WTC11 (cell line): Measurements from ENCODE around the gene EGFR. TPM values are rescaled to one million over a fixed set of nuclear protein-coding genes. Genes with fewer than 3 reads are reported as not detected.

Source experiments
- ATAC-seq: fragments of 200-7000 bp; cut with Tn5 transposase; 2 replicates; pipeline ENCODE4 v1.10.0; 2021; ENCODE audit warnings: mild to moderate bottlenecking, moderate library complexity
- CTCF ChIA-PET: fragments of 300-600 bp; sonication (Branson Sonifier 250); formaldehyde crosslinking; loops from one replicate; lab custom pipeline; 2021; ENCODE audit warnings: antibody characterized with exemption; lab: Charles Lee
- POLR2A ChIA-PET: fragments of 350-600 bp; sonication (Branson Sonifier 250); formaldehyde crosslinking; loops from one replicate; lab custom pipeline; 2021; ENCODE audit warnings: antibody characterized with exemption; lab: Charles Lee
- DNase-seq: peaks from one replicate; pipeline ENCODE4 v3.0.0; 2021; ENCODE audit warnings: low spot score
- H3K27ac Mint-ChIP-seq: 2 replicates; pipeline ENCODE4 v1.8.0; 2021; ENCODE audit warnings: mixed read lengths
- H3K27me3 Mint-ChIP-seq: 2 replicates; pipeline ENCODE4 v1.8.0; 2021; ENCODE audit warnings: low read depth, mild to moderate bottlenecking, moderate library complexity, mixed read lengths
- H3K36me3 Mint-ChIP-seq: 2 replicates; pipeline ENCODE4 v1.8.0; 2021; ENCODE audit warnings: mixed read lengths
- H3K4me1 Mint-ChIP-seq: 2 replicates; pipeline ENCODE4 v1.8.0; 2022; ENCODE audit warnings: mixed read lengths
- H3K4me3 Mint-ChIP-seq: 2 replicates; pipeline ENCODE4 v1.8.0; 2021; ENCODE audit warnings: mild to moderate bottlenecking, moderate library complexity, mixed read lengths
- H3K9me3 Mint-ChIP-seq: 2 replicates; pipeline ENCODE4 v1.8.0; 2021; ENCODE audit warnings: mixed read lengths
- ATF1 ChIP-seq: sonication (generic); formaldehyde crosslinking; IDR thresholded peaks from 2 replicates; pipeline ENCODE4 v1.8.1; 2023; ENCODE audit warnings: mild to moderate bottlenecking, moderate library complexity, missing genetic modification reagents
- ELF4 ChIP-seq: sonication (generic); formaldehyde crosslinking; IDR thresholded peaks from 2 replicates; pipeline ENCODE4 v1.8.1; 2022; ENCODE audit warnings: low read depth, mild to moderate bottlenecking, moderate library complexity, missing genetic modification reagents
- EMX1 ChIP-seq: fragments of 250-450 bp; sonication (Bioruptor Pico); IDR thresholded peaks from 2 replicates; pipeline ENCODE4 v1.8.0; 2021; ENCODE audit warnings: mild to moderate bottlenecking
- ESRRA ChIP-seq: sonication (generic); formaldehyde crosslinking; IDR thresholded peaks from 2 replicates; pipeline ENCODE4 v1.8.1; 2022; ENCODE audit warnings: mild to moderate bottlenecking, missing genetic modification reagents, borderline replicate concordance
- ETV6 ChIP-seq: sonication (generic); formaldehyde crosslinking; IDR thresholded peaks from 2 replicates; pipeline ENCODE4 v1.8.1; 2022; ENCODE audit warnings: mild to moderate bottlenecking, missing genetic modification reagents
- MXD4 ChIP-seq: fragments of 250-450 bp; sonication (Bioruptor Pico); IDR thresholded peaks from 2 replicates; pipeline ENCODE4 v1.8.0; 2021; ENCODE audit warnings: mild to moderate bottlenecking, moderate library complexity, borderline replicate concordance
- MYBL2 ChIP-seq: sonication (generic); formaldehyde crosslinking; IDR thresholded peaks from 2 replicates; pipeline ENCODE4 v1.8.1; 2023; ENCODE audit warnings: mild to moderate bottlenecking, moderate library complexity, missing genetic modification reagents
- NFE2L1 ChIP-seq: sonication (generic); formaldehyde crosslinking; IDR thresholded peaks from 2 replicates; pipeline ENCODE4 v1.8.1; 2023; ENCODE audit warnings: missing genetic modification reagents
- NR1H2 ChIP-seq: sonication (generic); formaldehyde crosslinking; IDR thresholded peaks from 2 replicates; pipeline ENCODE4 v1.9.0; 2021; ENCODE audit warnings: mild to moderate bottlenecking, moderate library complexity, missing genetic modification reagents
- NR3C1 ChIP-seq: sonication (generic); formaldehyde crosslinking; conservative IDR thresholded peaks from 2 replicates; pipeline ENCODE4 v1.8.1; 2023; ENCODE audit warnings: low read depth, mild to moderate bottlenecking, missing genetic modification reagents
- OVOL2 ChIP-seq: fragments of 250-450 bp; sonication (Bioruptor Pico); IDR thresholded peaks from 2 replicates; pipeline ENCODE4 v1.9.0; 2021; ENCODE audit warnings: mild to moderate bottlenecking, borderline replicate concordance
- TP53 ChIP-seq: sonication (generic); formaldehyde crosslinking; IDR thresholded peaks from 2 replicates; pipeline ENCODE4 v1.8.1; 2023; ENCODE audit warnings: mild to moderate bottlenecking, missing genetic modification reagents
- ZNF138 ChIP-seq: sonication (generic); formaldehyde crosslinking; conservative IDR thresholded peaks from 2 replicates; pipeline ENCODE4 v1.8.1; 2022; ENCODE audit warnings: mild to moderate bottlenecking, moderate library complexity, missing genetic modification reagents
- ZNF219 ChIP-seq: sonication (generic); formaldehyde crosslinking; IDR thresholded peaks from 2 replicates; pipeline ENCODE4 v1.8.0; 2023; ENCODE audit warnings: missing genetic modification reagents, mild to moderate bottlenecking, borderline replicate concordance
- ZNF232 ChIP-seq: sonication (generic); formaldehyde crosslinking; IDR thresholded peaks from 2 replicates; pipeline ENCODE4 v1.8.0; 2022; ENCODE audit warnings: mild to moderate bottlenecking, missing genetic modification reagents
- ZNF317 ChIP-seq: sonication (generic); formaldehyde crosslinking; IDR thresholded peaks from 2 replicates; pipeline ENCODE4 v1.8.1; 2023; ENCODE audit warnings: low read depth, mild to moderate bottlenecking, moderate library complexity, missing genetic modification reagents, borderline replicate concordance
- total RNA-seq: library from RNA; stranded (reverse); gene quantifications from 3 replicates; pipeline ENCODE4 v1.2.3, GENCODE V29; 2021
- TF ChIP-seq, protein P1 (sequence below): fragments of 250-450 bp; sonication (Bioruptor Pico); conservative IDR thresholded peaks from 2 replicates; pipeline ENCODE4 v1.9.0; 2021; ENCODE audit warnings: mild to moderate bottlenecking
- TF ChIP-seq, protein P2 (sequence below): sonication (generic); formaldehyde crosslinking; IDR thresholded peaks from 2 replicates; pipeline ENCODE4 v1.8.1; 2023; ENCODE audit warnings: mild to moderate bottlenecking, missing genetic modification reagents, moderate library complexity
- TF ChIP-seq, protein P3 (sequence below): sonication (generic); formaldehyde crosslinking; IDR thresholded peaks from 2 replicates; pipeline ENCODE4 v1.8.1; 2023; ENCODE audit warnings: mild to moderate bottlenecking, missing genetic modification reagents
- TF ChIP-seq, protein P4 (sequence below): sonication (generic); formaldehyde crosslinking; IDR thresholded peaks from 2 replicates; pipeline ENCODE4 v1.8.1; 2022; ENCODE audit warnings: low read depth, mild to moderate bottlenecking, moderate library complexity, missing genetic modification reagents, borderline replicate concordance
- TF ChIP-seq, protein P5 (sequence below): fragments of 250-450 bp; sonication (Bioruptor Pico); IDR thresholded peaks from 2 replicates; pipeline ENCODE4 v1.9.0; 2021; ENCODE audit warnings: moderate library complexity, mild to moderate bottlenecking, inconsistent platforms, borderline replicate concordance
- TF ChIP-seq, protein P6 (sequence below): fragments of 250-450 bp; sonication (Bioruptor Pico); IDR thresholded peaks from 2 replicates; pipeline ENCODE4 v1.9.0; 2021; ENCODE audit warnings: mild to moderate bottlenecking
- TF ChIP-seq, protein P7 (sequence below): fragments of 250-450 bp; sonication (Bioruptor Pico); IDR thresholded peaks from 2 replicates; pipeline ENCODE4 v1.9.0; 2021; ENCODE audit warnings: mild to moderate bottlenecking
- TF ChIP-seq, protein P8 (sequence below): sonication (generic); formaldehyde crosslinking; IDR thresholded peaks from 2 replicates; pipeline ENCODE4 v1.8.0; 2022; ENCODE audit warnings: mild to moderate bottlenecking, missing genetic modification reagents
- TF ChIP-seq, protein P9 (sequence below): sonication (generic); formaldehyde crosslinking; IDR thresholded peaks from 2 replicates; pipeline ENCODE4 v1.8.1; 2022; ENCODE audit warnings: mild to moderate bottlenecking, moderate library complexity, missing genetic modification reagents

The EGFR gene
- total RNA-seq, 1 experiment from 2014 or later, result 5.9 TPM

DNA sequence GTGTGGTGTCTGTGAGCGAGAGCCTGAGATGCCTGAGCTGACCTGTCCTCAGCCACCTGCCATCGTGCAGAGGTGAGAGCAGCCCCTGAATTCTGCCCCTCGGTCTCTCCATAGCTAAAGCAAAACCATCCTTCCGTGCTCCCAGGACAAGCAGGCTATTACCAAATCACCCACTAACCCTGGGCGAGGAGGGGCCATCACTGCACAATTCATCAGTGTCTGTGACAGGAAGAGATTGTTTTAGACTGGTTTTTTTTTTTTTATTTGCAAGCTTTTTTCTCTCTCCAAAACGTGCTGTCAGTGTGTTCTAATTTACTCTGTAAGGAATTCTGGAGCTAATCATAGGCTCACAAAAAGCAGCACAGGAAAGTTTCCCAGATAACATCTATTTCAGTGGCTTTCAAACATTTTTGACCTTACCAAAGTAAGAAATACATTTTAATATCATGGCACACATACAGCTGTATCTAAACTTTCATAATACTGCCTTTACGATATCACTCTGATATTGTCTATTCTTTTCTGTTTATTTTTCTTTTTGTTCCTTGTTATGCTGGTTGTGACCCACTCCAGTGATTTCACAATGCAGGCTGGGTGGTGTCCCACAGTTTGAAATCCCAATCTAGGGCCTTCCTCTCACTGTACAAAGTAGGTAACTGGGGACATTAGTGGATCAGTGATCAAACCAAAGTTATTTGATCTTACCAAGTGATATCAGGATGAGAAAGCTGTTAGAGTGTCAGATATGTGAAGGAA lies 62.8 kb downstream of the EGFR start (continued):
- TF ChIP-seq, protein P1, sequence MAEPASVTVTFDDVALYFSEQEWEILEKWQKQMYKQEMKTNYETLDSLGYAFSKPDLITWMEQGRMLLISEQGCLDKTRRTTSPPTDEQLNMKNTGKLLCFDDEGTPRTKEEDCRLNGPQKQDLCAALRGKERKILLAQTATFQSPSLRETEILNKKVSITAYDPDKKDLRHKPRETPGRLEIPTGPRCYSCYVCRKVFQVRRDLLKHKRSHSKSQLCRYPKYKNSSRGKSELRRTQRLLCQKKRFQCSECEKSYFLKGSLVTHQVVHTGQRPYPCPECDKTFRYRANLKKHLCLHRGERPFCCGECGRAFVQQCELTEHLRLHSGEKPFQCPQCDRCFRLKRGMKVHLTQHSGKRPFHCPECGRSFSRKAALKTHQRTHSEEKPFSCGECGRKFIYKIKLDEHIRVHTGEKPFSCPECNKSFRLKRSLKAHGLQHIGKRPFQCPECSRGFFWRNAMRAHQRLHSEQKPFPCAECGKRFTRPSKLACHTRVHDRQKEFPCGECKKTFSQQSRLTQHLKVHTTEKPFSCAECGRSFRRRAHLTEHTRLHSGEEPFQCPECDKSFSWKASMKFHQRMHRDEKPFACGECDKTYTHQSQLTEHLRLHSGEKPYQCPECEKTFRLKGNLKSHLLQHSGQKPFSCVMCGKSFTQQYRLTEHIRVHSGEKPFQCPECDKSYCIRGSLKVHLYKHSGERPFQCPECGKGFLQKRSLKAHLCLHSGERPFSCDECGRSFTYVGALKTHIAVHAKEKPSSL, result no peak
- TF ChIP-seq, protein P2, sequence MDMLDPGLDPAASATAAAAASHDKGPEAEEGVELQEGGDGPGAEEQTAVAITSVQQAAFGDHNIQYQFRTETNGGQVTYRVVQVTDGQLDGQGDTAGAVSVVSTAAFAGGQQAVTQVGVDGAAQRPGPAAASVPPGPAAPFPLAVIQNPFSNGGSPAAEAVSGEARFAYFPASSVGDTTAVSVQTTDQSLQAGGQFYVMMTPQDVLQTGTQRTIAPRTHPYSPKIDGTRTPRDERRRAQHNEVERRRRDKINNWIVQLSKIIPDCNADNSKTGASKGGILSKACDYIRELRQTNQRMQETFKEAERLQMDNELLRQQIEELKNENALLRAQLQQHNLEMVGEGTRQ (CRISPR knock-in tag), result no peak
- TF ChIP-seq ESRRA (CRISPR knock-in tag), result no peak
- TF ChIP-seq, protein P3, sequence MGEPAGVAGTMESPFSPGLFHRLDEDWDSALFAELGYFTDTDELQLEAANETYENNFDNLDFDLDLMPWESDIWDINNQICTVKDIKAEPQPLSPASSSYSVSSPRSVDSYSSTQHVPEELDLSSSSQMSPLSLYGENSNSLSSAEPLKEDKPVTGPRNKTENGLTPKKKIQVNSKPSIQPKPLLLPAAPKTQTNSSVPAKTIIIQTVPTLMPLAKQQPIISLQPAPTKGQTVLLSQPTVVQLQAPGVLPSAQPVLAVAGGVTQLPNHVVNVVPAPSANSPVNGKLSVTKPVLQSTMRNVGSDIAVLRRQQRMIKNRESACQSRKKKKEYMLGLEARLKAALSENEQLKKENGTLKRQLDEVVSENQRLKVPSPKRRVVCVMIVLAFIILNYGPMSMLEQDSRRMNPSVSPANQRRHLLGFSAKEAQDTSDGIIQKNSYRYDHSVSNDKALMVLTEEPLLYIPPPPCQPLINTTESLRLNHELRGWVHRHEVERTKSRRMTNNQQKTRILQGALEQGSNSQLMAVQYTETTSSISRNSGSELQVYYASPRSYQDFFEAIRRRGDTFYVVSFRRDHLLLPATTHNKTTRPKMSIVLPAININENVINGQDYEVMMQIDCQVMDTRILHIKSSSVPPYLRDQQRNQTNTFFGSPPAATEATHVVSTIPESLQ, result no peak
- no peak for TF ChIP-seq ELF4 (CRISPR knock-in tag)
- no peak for TF ChIP-seq MXD4 (CRISPR knock-in tag)
- TF ChIP-seq ZNF219, result no peak

DNA sequence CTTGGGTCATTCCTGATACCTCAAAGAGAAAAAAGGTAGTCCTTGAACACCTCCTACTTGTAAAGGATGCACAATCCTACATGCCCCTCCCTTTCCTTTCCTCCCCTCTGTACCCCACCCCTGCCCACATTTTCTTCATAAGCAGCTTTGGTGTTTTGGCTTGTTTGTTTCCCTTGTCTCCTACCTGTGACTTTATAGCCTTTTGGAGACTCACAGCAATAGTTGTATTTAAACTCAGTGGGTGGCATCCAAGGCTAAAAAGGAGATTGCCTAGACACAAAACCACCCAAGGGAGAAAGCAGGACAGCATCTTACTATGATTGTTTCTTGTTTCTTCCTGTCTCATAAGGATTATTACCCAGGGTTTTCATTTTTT lies 63.4 kb downstream of the EGFR start:
- Mint-ChIP-seq H3K27ac (no peak overlapping the region), H3K4me1 (peaks cover 26% of the 10 kb centered on the region), H3K27me3 (no peaks in the 10 kb centered on the region), H3K9me3 (0 out of 2 replicates have a peak, but pooled peaks cover 4% of the 10 kb centered on the region), H3K36me3 (no peaks in the 10 kb centered on the region), H3K4me3 (no peak overlapping the region)
- DNase-seq (no peak), ATAC-seq (no peak)
- ChIA-PET CTCF (no interaction called here), POLR2A (no interaction called here)
- TF ChIP-seq NR1H2 (no peak), EMX1 (CRISPR knock-in tag) (no peak), ZNF317 (CRISPR knock-in tag) (no peak), TP53 (CRISPR knock-in tag) (no peak), OVOL2 (CRISPR knock-in tag) (no peak), ATF1 (CRISPR knock-in tag) (no peak), ZNF138 (CRISPR knock-in tag) (no peak), ESRRA (CRISPR knock-in tag) (no peak), ETV6 (CRISPR knock-in tag) (no peak), NR3C1 (no peak), ZNF232 (CRISPR knock-in tag) (no peak), MYBL2 (CRISPR knock-in tag) (no peak), NFE2L1 (no peak)
- TF ChIP-seq, protein P4, sequence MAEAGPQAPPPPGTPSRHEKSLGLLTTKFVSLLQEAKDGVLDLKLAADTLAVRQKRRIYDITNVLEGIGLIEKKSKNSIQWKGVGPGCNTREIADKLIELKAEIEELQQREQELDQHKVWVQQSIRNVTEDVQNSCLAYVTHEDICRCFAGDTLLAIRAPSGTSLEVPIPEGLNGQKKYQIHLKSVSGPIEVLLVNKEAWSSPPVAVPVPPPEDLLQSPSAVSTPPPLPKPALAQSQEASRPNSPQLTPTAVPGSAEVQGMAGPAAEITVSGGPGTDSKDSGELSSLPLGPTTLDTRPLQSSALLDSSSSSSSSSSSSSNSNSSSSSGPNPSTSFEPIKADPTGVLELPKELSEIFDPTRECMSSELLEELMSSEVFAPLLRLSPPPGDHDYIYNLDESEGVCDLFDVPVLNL (CRISPR knock-in tag), result no peak
- TF ChIP-seq, protein P5, sequence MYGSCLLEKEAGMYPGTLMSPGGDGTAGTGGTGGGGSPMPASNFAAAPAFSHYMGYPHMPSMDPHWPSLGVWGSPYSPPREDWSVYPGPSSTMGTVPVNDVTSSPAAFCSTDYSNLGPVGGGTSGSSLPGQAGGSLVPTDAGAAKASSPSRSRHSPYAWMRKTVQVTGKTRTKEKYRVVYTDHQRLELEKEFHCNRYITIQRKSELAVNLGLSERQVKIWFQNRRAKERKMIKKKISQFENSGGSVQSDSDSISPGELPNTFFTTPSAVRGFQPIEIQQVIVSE (CRISPR knock-in tag), result no peak
- TF ChIP-seq, protein P6, sequence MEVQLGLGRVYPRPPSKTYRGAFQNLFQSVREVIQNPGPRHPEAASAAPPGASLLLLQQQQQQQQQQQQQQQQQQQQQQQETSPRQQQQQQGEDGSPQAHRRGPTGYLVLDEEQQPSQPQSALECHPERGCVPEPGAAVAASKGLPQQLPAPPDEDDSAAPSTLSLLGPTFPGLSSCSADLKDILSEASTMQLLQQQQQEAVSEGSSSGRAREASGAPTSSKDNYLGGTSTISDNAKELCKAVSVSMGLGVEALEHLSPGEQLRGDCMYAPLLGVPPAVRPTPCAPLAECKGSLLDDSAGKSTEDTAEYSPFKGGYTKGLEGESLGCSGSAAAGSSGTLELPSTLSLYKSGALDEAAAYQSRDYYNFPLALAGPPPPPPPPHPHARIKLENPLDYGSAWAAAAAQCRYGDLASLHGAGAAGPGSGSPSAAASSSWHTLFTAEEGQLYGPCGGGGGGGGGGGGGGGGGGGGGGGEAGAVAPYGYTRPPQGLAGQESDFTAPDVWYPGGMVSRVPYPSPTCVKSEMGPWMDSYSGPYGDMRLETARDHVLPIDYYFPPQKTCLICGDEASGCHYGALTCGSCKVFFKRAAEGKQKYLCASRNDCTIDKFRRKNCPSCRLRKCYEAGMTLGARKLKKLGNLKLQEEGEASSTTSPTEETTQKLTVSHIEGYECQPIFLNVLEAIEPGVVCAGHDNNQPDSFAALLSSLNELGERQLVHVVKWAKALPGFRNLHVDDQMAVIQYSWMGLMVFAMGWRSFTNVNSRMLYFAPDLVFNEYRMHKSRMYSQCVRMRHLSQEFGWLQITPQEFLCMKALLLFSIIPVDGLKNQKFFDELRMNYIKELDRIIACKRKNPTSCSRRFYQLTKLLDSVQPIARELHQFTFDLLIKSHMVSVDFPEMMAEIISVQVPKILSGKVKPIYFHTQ (CRISPR knock-in tag), result no peak
- TF ChIP-seq, protein P7, sequence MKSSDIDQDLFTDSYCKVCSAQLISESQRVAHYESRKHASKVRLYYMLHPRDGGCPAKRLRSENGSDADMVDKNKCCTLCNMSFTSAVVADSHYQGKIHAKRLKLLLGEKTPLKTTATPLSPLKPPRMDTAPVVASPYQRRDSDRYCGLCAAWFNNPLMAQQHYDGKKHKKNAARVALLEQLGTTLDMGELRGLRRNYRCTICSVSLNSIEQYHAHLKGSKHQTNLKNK (CRISPR knock-in tag), result no peak
- TF ChIP-seq, protein P8, sequence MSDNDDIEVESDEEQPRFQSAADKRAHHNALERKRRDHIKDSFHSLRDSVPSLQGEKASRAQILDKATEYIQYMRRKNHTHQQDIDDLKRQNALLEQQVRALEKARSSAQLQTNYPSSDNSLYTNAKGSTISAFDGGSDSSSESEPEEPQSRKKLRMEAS (CRISPR knock-in tag), result no peak
- TF ChIP-seq, protein P9, sequence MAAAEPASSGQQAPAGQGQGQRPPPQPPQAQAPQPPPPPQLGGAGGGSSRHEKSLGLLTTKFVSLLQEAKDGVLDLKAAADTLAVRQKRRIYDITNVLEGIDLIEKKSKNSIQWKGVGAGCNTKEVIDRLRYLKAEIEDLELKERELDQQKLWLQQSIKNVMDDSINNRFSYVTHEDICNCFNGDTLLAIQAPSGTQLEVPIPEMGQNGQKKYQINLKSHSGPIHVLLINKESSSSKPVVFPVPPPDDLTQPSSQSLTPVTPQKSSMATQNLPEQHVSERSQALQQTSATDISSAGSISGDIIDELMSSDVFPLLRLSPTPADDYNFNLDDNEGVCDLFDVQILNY, result no peak
